GM12878 (cell line): ENCODE data around the gene ADGRL3. TPM values are rescaled to one million over a fixed set of nuclear protein-coding genes. Genes with fewer than 3 reads are reported as not detected.

Experiments
- ATAC-seq: fragments of 200-7000 bp; cut with Tn5 transposase; 3 replicates; pipeline ENCODE4 v1.9.1; 2020; ENCODE audit warnings: mild to moderate bottlenecking, moderate library complexity
- BruUV-seq: library from RNA; stranded (reverse); fragments of 400-500 nt; replicated peaks from 2 replicates; lab custom pipeline; 2021; lab: Mats Ljungman, UMichigan
- CTCF ChIA-PET: fragments of 300-600 bp; sonication (Branson Sonifier 250); formaldehyde crosslinking; extraction: SDS; loops from one replicate; lab custom pipeline; 2021; ENCODE audit warnings: inconsistent platforms; lab: Yijun Ruan, JAX
- POLR2A ChIA-PET: fragments of 350-600 bp; formaldehyde crosslinking; extraction: SDS; loops from one replicate; lab custom pipeline; 2021; ENCODE audit warnings: inconsistent platforms; lab: Charles Lee
- RAD21 ChIA-PET: fragments of 300-600 bp; sonication (Branson Sonifier 250); formaldehyde crosslinking; loops from one replicate; lab custom pipeline; 2023; ENCODE audit warnings: antibody characterized with exemption; ENCODE audit not compliant: unreplicated experiment; lab: Charles Lee
- SMC1A ChIA-PET: fragments of 300-600 bp; sonication (Branson Sonifier 250); formaldehyde crosslinking; loops from one replicate; lab custom pipeline; 2023; ENCODE audit not compliant: unreplicated experiment, uncharacterized antibody; lab: Charles Lee
- DNase-seq: peaks from one replicate; pipeline ENCODE4 v3.0.0-alpha.2; 2011; ENCODE audit warnings: low read depth, low spot score
- FAIRE-seq: peaks from 3 replicates; lab custom pipeline; 2011; peaks lifted over from hg19 to GRCh38; lab: Jason Lieb, UNC
- H2AFZ ChIP-seq: 2 replicates; pipeline ENCODE4 v1.6.0; 2011; ENCODE audit warnings: low read depth, low read length, control low read depth; ENCODE audit not compliant: control insufficient read depth
- H3K27ac ChIP-seq: 2 replicates; pipeline ENCODE4 v1.5.1; 2011; ENCODE audit warnings: control low read depth; ENCODE audit not compliant: control insufficient read depth, insufficient read depth
- H3K27me3 ChIP-seq, 2 experiments: replicated peaks in 1 of 2; 2 replicates each; pipeline versions ENCODE4 v1.6.0 to v1.6.1; 2011; ENCODE audit warnings: low read length in 1 of 2; ENCODE audit not compliant: control insufficient read depth in 2 of 2, insufficient read depth in 2 of 2
- H3K36me3 ChIP-seq, 2 experiments: 2 replicates each; pipeline ENCODE4 v1.5.1; 2011; ENCODE audit warnings: low read length in 1 of 2; ENCODE audit not compliant: control insufficient read depth in 2 of 2, insufficient read depth in 2 of 2
- H3K4me1 ChIP-seq: 2 replicates; pipeline ENCODE4 v1.6.1; 2011; ENCODE audit warnings: mild to moderate bottlenecking, low read length, moderate library complexity, mixed read lengths; ENCODE audit not compliant: control insufficient read depth, insufficient read depth
- H3K4me2 ChIP-seq: 2 replicates; pipeline ENCODE4 v1.6.0; 2011; ENCODE audit warnings: control low read depth; ENCODE audit not compliant: control insufficient read depth, insufficient read depth
- H3K4me3 ChIP-seq: fragments of 200-600 bp; sonication (generic); 2 replicates; pipeline ENCODE4 v1.5.1; 2016
- H3K79me2 ChIP-seq: 2 replicates; pipeline ENCODE4 v1.6.0; 2011; ENCODE audit warnings: low read length; ENCODE audit not compliant: control insufficient read depth, insufficient read depth
- H3K9ac ChIP-seq: 2 replicates; pipeline ENCODE4 v1.8.0; 2011; ENCODE audit warnings: low read length, control low read depth, mixed read lengths; ENCODE audit not compliant: control insufficient read depth, insufficient read depth
- H3K9me3 ChIP-seq: replicated peaks from 3 replicates; pipeline ENCODE4 v1.5.1; 2011; ENCODE audit warnings: mild to moderate bottlenecking, low read length; ENCODE audit not compliant: control insufficient read depth, insufficient read depth
- H4K20me1 ChIP-seq: 2 replicates; pipeline ENCODE4 v1.6.0; 2011; ENCODE audit not compliant: control insufficient read depth, insufficient read depth
- CTCF ChIP-seq, 3 experiments: IDR thresholded peaks in 2 of 3; conservative IDR thresholded peaks in 1 of 3; 2 replicates each; pipeline ENCODE4 v1.5.1; 2011; ENCODE audit warnings: low read depth in 3 of 3, low read length in 3 of 3, mild to moderate bottlenecking in 3 of 3, control low read depth in 2 of 3, moderate library complexity in 2 of 3, inconsistent platforms in 1 of 3, mixed read lengths in 1 of 3; ENCODE audit not compliant: control insufficient read depth in 2 of 3, insufficient read depth in 1 of 3; ENCODE audit errors: extremely low read depth in 1 of 3
- ETV6 ChIP-seq, 2 experiments: fragments of 450-650 bp in 1 of 2; IDR thresholded peaks in 1 of 2; conservative IDR thresholded peaks in 1 of 2; 2 replicates each; pipeline ENCODE4 v1.6.1; 2014; ENCODE audit warnings: antibody characterized with exemption in 1 of 2, borderline replicate concordance in 1 of 2, low read depth in 1 of 2, mild to moderate bottlenecking in 1 of 2, moderate library complexity in 1 of 2
- HDGF ChIP-seq: fragments of 450-650 bp; IDR thresholded peaks from 2 replicates; pipeline ENCODE4 v1.6.1; 2016; ENCODE audit warnings: antibody characterized with exemption
- IRF5 ChIP-seq: fragments of 450-650 bp; IDR thresholded peaks from 2 replicates; pipeline ENCODE4 v1.6.1; 2017; ENCODE audit warnings: borderline replicate concordance
- MAX ChIP-seq: IDR thresholded peaks from 2 replicates; pipeline ENCODE4 v1.6.1; 2012; ENCODE audit warnings: low read depth, low read length, improper control_type of control experiment
- NFYA ChIP-seq: IDR thresholded peaks from 2 replicates; pipeline ENCODE4 v1.6.1; 2011; ENCODE audit warnings: low read depth, mild to moderate bottlenecking, low read length, improper control_type of control experiment, borderline replicate concordance
- NKRF ChIP-seq: fragments of 450-650 bp; conservative IDR thresholded peaks from 2 replicates; pipeline ENCODE4 v1.6.1; 2017; ENCODE audit warnings: mild to moderate bottlenecking, moderate library complexity
- NRF1 ChIP-seq: conservative IDR thresholded peaks from 2 replicates; pipeline ENCODE4 v1.6.1; 2011; ENCODE audit warnings: mild to moderate bottlenecking, low read depth, low read length, improper control_type of control experiment
- PBX3 ChIP-seq: IDR thresholded peaks from 2 replicates; pipeline ENCODE4 v1.6.1; 2011; ENCODE audit warnings: mild to moderate bottlenecking, low read depth, low read length, moderate library complexity; ENCODE audit not compliant: insufficient replicate concordance
- PRDM15 ChIP-seq: fragments of 450-650 bp; formaldehyde crosslinking; IDR thresholded peaks from 2 replicates; pipeline ENCODE4 v1.4.0; 2020; ENCODE audit warnings: mild to moderate bottlenecking, moderate library complexity
- RFX5 ChIP-seq: IDR thresholded peaks from 2 replicates; pipeline ENCODE4 v1.6.1; 2011; ENCODE audit warnings: low read depth, low read length, improper control_type of control experiment
- SIN3A ChIP-seq: IDR thresholded peaks from 2 replicates; pipeline ENCODE4 v1.6.1; 2012; ENCODE audit warnings: low read depth, low read length, improper control_type of control experiment
- WGBS: methylation state at CpG from one replicate; pipeline ENCODE4 v1.1.6; 2016; ENCODE audit warnings: low lambda C conversion rate; ENCODE audit not compliant: insufficient replicate concordance, insufficient coverage; ENCODE audit errors: missing lambda C conversion rate; 5-methylcytosine and 5-hydroxymethylcytosine counted together
- in situ Hi-C: fragments of 300-500 bp; cut with MboI; formaldehyde crosslinking; loops from 9 replicates; pipeline ENCODE4 v1.14.3; 2018; ENCODE audit warnings: mixed read lengths
- intact Hi-C: fragments of 100-400 bp; cut with micrococcal nuclease; formaldehyde crosslinking; loops from one replicate; pipeline ENCODE4 v1.14.2; 2022; ENCODE audit not compliant: unreplicated experiment
- polyA plus RNA-seq, 11 experiments: library from polyadenylated mRNA; depleted of rRNA in 4 of 11; unstranded in 6 of 11; stranded (reverse) in 5 of 11; fragments of >200 nt; fragmentation: Nextera tagmentation in 4 of 11; fragmentation: Illumina TruSeq in 1 of 11; extraction: Ambion mirVana in 4 of 11; extraction: Trizol in 1 of 11; gene quantifications; 1 replicate in 1 of 11; 2 replicates in 10 of 11; pipeline versions ENCODE4 v1.2.1 to v1.2.3, GENCODE V29; 2011 to 2016; ENCODE audit warnings: inconsistent platforms in 2 of 11, missing spikeins in 2 of 11, low read depth in 1 of 11
- total RNA-seq, 4 experiments: library from RNA; depleted of rRNA in 3 of 4; stranded (reverse); fragments of >200 nt in 3 of 4; fragmentation: Illumina TruSeq in 1 of 4; extraction: Trizol in 1 of 4; gene quantifications; 2 replicates each; pipeline versions ENCODE4 v1.2.1 to v1.2.3, GENCODE V29; 2013 to 2021

Gene ADGRL3
- total and polyA plus RNA-seq, 10 of the 15 experiments (the other 5 are each of a cell fraction or from before 2014, with no cell fraction given): 1.1 TPM; not detected in 9

GRCh38 chr4:61805979-61806378 is 605.9 kb downstream of the ADGRL3 start:
- no TSS peak for BruUV-seq
- 27% methylated on average over 2 of the region's 2 CpGs for WGBS
- SMC1A ChIA-PET: no interaction called here
- TF ChIP-seq SIN3A: no peak
- no peak for TF ChIP-seq ETV6 (conservative IDR thresholded peaks at IDR 0.05 in 1 of 2, IDR thresholded peaks at IDR 0.05 in 1 of 2; ENCODE audit: borderline replicate concordance in 1 of 2, low read depth in 1 of 2)
- TF ChIP-seq NFYA: no peak
- no peak for TF ChIP-seq NRF1
- TF ChIP-seq PRDM15 (CRISPR knock-in tag): no peak
- TF ChIP-seq CTCF (IDR thresholded peaks at IDR 0.05 in 2 of 3, conservative IDR thresholded peaks at IDR 0.05 in 1 of 3; ENCODE audit: control insufficient read depth in 2 of 3, extremely low read depth in 1 of 3, insufficient read depth in 1 of 3, low read depth in 3 of 3, low read length in 3 of 3): no peak
- no peak for TF ChIP-seq IRF5
- no peak for TF ChIP-seq MAX
- TF ChIP-seq HDGF: no peak
- TF ChIP-seq PBX3: no peak
- no peak for TF ChIP-seq RFX5
- no peak for TF ChIP-seq NKRF

More at GRCh38 chr4:61805979-61806378, 605.9 kb downstream of the ADGRL3 start:
- no peaks in the 10 kb centered on the region for H3K27me3 ChIP-seq
- no peaks in the 10 kb centered on the region for H4K20me1 ChIP-seq
- FAIRE-seq (no peak), DNase-seq (no peak), ATAC-seq (no peak)
- in situ Hi-C loops (no loop called here), intact Hi-C loops (no loop called here)
- ChIA-PET CTCF (no interaction called here), POLR2A (no interaction called here), RAD21 (no interaction called here)
- no peak overlapping the region for H3K4me3 ChIP-seq
- no peak overlapping the region for H3K9ac ChIP-seq
- no peaks in the 10 kb centered on the region for H3K79me2 ChIP-seq
- H3K4me2 ChIP-seq: no peak overlapping the region
- no peaks in the 10 kb centered on the region for H3K9me3 ChIP-seq
- no peak overlapping the region for H3K27ac ChIP-seq
- H3K36me3 ChIP-seq: no peaks in the 10 kb centered on the region
- H3K4me1 ChIP-seq: no peaks in the 10 kb centered on the region
- no peak overlapping the region for H2AFZ ChIP-seq
